ENCODE measurements around the gene TAL1.

Gene TAL1

GRCh38 chr1:47178020-47178419 is 54.0 kb downstream of the TAL1 start:
- DNase-seq (ENCODE audit: low read depth in 2 of 3, low spot score in 2 of 3), result no peak

- DNase-seq (ENCODE audit: low read depth in 2 of 3, low spot score in 2 of 3), result no peak
Observed at GRCh38 chr1:47175227-47175934, 56.6 kb downstream of the TAL1 start.

GRCh38 chr1:47174656-47175020 is 57.4 kb downstream of the TAL1 start:
- DNase-seq (ENCODE audit: low read depth in 2 of 3, low spot score in 2 of 3), result no peak

- no peak for DNase-seq (ENCODE audit: low read depth in 2 of 3, low spot score in 2 of 3)
Observed at GRCh38 chr1:47172782-47173181, 59.2 kb downstream of the TAL1 start.
